Activated T-cell treated with anti-CD3 and anti-CD28 coated beads, Interleukin-2, amount 50 U/mL, for 1 hour (primary cell): ENCODE measurements around the gene LAMA3.

Source experiments
- DNase-seq: peaks from one replicate; pipeline ENCODE4 v3.0.0-alpha.2; 2020

The LAMA3 gene

DNA sequence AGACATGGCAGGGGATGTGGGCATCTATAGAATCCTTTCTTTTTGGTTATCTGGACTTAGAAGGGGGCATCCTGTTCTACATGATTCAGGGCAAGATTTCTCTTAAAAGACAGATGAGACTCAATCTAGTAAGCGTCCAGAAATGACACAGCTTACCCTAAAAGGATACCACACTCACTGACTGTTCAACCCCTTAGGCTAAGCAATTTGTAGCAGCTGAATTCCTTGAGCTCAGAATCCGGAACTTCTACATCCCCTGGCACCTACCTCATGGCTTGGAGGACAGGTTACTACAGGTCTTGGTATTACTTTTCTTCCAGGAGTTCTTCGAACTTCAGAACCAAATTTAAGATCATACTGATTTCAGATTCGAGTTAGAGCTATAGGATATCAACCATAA, 138.4 kb downstream of the LAMA3 start:
- no peak for DNase-seq

DNA sequence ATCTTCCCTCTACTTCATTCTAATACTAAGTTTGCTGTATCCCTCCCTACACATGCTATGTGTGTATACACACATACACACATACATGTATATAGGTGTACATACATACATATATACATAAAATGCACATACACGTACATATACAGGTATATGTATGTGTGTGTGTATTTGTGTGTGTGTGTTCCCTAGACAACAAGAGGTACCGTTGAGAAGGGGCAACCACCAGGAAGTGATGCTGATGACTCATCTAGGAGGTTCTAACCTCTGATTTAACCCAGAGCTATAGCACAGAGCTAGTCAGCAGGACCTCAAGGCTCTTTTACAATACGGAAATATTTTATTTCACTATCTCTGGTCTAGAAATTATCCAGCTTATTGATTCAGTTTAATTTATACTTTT, 139.2 kb downstream of the LAMA3 start:
- no peak for DNase-seq

DNA sequence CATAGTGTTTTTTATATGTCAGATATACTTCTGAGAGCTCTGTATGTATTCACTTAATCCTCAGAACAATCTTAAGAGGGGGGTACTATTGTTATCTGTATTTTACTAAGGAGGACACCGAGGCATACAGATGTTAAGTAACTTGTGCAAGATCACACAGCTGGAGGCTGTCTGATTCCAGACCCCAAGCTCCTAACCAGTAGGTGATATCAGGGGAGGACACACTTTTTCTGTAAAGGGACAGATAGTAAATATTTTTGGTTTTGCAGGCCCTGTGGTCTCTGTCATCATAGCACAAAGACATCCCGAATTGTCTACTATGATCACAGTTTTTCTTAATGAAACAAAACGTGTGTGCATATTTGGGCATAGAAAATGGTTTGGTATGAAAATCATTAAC, 143.7 kb downstream of the LAMA3 start:
- no peak for DNase-seq

DNA sequence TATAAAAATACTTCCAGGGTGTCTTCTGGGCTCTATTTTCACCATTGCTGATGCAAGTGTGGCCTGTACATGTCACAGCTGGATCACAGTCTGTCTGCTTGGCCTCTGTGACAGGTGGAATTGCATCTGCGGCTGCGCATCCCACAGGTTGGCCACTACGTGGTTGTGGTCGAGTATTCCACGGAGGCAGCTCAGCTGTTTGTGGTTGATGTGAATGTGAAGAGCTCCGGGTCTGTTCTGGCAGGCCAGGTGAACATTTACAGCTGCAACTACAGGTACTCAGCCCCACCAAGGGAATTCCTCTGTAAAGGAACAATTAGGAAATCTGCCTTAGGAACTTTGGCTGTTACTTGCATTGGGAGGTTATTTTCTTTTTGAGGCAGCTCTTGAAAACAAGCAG, 144.5 kb downstream of the LAMA3 start:
- DNase-seq: no peak

DNA sequence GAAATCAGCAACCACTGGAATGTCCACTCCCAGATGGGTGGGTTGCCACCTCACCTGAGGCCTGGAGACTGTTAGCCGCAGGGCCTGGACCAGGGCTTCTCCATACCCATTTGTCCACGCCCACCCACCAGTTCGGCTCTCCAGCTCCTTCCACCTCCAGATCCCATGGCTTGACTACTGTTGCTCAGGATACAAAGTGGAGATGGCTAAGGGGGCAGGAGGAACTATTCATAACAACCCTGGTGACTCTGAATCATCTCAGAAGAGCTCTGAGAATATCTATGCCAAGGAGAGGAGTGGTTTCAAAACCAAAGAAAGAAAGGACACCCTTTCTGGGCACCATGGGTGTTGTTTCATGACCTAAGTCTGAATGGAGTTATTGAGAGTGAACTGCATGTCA, 145.8 kb downstream of the LAMA3 start:
- DNase-seq: no peak

DNA sequence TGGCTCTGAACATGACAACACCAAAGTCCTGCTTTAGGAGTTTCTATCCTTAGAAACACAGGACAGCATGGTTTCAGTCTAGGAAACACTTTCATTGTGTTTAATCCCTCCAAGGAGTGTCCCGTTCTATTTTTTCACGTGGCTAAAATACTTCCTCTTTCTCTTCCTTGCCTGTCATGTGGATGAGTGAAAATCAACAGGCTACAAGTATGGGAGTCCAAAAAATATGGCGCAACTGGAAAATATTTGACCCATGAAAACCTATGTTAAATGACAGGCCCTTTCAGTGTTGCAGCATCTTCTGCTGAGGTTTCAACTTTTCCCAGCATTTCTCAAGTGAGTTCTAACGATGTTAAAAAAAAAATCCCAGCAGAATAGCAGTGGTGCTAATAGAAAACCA, 146.3 kb downstream of the LAMA3 start:
- no peak for DNase-seq

DNA sequence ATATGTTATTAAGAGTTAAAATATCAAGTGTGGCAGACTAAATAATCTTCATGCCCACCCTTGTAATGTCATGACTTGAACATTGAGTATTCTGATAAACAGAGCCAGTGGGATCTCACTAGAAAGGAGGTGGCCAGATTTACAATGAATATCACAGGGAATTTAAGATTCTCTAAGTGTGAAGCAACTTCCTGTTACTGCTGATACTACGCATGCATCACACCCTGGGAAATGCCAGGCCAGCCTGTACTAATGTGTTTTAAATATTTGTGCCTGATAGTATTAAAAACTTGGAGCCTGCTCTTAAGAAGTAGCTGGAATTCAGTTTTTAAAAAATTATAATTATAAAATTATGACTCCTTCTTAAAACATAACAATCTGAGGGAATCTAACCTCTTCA, 148.3 kb downstream of the LAMA3 start:
- DNase-seq: no peak

DNA sequence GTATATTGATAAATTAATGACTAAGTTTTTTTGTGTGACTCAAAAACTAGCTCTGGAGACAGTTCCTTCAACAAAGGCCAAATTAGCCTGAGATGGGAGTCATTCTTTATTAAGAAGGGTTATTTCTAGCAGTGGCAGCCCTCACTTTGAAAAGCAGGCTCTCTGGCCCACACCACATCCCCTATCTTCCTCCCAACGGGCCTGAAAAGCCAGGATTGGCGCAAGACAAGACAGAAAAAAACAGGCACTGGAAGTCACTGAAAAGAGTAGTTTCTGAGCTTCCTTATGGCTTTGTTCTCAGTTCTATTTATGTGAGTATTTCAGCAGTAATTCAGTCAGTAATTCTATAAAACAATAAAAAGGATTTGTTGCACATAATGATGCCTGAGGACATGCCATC, 149.0 kb downstream of the LAMA3 start:
- DNase-seq: no peak

DNA sequence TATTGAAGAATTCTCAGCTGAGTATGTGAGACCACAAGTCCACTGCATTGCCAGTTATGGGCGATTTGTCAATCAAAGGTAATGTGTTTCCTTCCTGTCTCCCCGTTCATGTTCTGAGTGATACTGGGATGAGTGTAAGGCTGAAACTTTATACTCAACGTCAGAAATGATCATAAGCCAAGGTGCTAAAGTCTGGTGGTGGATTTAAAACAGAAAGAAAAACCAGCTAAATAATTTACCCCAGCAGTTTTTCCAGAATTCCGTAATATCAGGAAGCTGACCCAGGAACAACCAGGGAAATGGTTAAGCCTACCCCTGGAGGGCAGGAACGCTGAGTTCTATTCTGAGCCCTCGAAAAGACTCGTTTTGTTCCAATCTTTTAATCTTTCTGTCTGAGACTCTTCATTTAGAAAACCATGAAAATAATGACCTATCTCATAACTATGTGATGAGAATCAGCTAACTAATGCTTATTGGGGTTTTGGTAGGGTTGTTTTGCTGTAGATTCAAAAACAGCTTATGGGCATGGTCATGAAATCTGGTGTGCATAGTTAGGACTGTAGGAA, 149.6 kb downstream of the LAMA3 start:
- no peak for DNase-seq

DNA sequence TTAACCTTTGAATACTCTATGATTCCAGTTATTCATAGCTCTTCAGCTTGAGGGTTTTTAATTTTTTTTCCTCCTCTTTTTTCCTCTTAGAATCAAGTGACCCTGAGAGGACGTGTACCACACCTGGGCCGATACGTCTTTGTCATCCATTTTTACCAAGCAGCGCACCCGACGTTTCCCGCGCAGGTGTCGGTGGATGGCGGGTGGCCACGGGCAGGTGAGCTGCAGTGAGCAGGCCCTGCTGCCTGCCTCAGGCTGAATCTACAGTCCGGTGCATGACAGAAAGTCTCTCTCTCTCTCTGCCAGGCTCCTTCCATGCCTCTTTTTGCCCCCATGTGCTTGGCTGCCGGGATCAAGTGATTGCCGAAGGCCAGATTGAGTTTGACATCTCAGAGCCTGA, 153.1 kb downstream of the LAMA3 start:
- DNase-seq: no peak

DNA sequence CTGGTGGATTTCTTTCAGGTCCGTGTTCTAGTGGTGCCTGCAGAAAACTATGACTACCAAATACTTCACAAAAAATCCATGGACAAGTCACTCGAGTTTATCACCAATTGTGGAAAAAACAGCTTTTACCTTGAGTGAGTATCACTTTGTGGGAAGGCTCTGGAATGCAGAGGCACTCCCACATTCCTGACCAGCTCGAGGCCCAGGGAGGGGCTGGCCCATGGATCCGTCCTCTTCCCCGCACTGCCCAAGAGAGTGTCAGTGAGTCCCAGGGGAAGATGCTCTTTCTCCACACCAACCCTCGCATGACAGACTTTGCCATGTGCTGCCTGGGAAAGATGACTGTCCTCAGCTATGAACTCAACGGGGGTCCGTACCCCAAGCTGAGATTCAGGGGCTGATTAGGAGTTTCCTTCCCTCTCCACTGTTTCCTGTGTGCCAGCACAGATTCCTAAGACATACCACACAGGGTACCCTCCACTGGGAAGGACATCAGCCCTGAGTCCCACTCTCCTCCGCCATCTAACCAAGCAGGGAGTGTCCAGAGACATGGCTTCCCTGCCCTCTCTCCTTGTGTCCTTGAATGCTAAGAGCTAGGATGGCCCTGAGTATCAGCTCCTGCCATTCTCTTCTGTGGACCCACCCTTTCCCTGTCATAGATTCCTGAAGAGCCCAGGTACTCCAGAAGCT, 155.9 kb downstream of the LAMA3 start:
- DNase-seq: no peak

DNA sequence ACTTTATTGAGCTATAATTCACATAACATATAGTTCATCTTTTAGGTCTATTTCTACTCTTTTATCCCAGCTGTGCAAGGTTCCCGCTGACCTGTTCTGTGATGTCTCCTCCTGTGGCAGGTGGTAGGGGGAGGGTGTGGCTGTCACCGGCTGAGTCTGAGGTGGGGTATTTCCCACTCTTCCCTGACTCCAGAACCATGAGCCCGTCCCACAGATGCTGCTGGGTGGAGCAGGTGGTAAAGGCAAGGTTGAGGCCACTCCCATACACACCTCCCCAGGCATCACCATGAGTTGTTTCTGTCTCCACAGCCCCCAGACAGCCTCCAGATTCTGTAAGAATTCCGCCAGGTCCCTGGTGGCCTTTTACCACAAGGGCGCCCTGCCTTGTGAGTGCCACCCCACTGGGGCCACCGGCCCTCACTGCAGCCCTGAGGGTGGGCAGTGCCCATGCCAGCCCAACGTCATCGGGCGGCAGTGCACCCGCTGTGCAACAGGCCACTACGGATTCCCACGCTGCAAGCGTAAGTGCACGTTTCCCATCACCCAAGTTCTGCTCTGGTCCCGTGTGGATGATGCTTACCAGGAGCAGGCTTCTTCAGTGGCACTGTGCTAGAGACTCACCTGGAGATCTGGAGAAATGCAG, 156.9 kb downstream of the LAMA3 start:
- no peak for DNase-seq

DNA sequence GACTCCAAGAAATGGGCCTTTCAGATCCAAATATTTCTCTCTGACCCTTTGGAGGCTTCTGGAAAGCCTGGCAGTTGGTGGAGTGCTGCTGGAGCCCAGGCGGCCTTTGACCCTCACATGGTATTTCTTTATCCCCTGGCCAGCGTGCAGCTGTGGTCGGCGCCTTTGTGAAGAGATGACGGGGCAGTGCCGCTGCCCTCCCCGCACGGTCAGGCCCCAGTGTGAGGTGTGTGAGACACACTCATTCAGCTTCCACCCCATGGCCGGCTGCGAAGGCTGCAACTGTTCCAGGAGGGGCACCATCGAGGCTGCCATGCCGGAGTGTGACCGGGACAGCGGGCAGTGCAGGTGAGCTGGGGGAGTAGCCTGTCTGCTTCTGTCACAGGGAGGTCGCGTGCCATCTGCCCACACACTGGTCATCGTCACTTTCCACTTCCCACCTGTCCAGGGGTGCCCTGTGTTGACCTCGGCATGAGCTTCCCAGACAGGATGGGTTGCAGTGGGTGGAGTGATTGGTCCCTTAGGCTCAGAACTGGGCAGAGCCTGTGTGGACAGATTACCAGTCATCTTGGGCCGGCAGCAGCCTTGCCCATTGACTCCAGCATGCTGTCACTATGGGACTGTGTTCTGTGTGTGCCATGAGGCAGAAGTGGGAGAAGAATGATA, 158.2 kb downstream of the LAMA3 start:
- DNase-seq: no peak

DNA sequence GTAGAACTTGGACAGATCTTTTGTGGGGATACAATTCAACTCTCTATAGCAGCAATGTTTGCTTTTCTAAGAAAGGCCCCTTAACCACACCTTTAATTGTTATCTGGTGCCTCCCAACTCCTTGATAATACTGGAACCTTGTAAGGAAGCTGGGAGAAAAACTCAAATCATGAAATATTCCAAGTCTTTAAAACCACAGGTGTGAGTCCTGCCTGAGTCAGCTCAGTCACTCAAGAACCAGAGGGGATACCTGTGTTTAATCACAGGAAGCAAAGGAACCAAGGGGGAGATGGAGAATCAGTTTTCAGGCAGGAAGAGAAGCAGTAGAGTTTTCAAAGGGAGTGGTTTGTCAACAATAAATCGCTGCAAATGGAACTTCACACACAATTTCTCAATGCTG, 159.9 kb downstream of the LAMA3 start:
- no peak for DNase-seq

DNA sequence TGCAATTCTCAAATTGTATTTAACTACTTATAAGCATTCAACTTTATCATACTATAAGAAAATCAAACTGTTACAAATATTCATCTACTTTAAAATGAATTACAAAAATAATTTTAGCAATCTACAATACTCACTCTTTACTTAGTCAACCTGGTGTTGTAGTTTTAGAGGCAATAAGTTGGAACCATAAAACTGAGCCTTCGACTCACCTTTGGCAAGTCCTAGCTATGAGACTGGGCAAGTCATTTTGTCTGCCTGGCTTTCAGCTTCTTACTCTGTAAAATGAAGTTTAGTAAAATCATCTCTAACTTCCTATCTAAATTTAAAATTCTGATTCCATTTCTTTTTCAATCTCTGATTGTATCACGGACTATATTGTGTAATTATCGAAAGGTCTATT, 161.0 kb downstream of the LAMA3 start:
- DNase-seq: no peak

DNA sequence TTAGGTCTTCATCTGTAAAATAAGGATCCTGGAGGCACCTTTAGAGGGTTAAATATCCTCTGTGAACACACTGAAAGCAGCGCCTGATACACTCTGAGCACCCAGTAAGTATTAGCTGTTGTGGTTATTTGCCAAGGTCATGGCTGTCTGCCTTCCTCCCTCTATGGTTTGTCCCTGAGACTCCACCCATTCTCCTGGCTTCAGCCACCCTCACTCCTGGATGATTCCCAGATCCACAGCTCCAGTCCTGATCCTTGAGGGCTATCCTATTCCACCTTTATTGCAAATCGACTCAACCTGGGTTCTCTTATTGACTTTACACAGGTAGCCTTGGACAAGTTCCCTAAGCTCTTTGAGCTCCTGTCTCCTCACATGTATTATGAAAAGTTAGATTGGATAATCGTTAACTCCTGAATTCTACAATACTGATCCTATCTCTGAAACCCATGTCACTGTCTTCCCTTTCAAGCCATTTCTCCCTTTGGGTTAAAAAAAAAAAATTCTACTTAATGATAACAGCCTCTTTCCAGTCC, 162.3 kb downstream of the LAMA3 start:
- no peak for DNase-seq

DNA sequence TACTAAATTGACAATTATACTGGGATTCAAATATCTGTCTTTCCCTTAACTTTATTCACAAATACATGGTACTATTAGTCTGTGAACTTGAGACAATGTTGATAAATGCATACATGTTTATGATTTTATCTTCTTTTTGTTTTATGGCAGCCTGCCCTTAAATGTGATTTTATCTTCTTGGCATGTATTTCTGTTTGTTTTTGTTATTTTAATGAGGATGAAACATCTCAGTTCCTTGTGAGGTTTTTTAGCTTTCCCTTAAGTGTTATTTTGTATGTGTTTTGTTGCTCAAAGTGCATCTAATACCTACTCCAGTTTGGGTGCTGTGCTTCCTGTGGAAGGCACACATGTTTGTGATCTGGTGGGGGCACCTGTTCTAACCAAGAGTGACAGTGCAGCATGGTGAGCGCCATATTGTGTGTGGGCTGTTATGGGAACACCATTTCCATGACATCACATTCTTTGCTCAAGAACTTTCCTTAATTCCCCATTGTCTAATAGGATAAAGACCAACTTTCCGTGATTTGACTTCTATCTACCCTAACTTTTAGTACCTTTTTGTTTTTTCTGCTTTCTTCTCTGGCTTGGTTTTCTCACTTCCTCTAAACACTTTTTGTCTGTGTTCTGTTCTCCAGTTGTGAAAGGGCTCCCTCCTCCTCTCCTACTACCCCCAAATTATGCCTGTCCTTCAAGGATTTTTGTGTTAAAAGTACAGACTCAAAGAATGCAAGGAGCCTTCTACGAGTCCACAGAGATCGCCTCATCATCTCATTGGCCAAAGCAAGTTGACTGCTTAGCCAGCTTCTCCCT, 163.2 kb downstream of the LAMA3 start:
- no peak for DNase-seq

DNA sequence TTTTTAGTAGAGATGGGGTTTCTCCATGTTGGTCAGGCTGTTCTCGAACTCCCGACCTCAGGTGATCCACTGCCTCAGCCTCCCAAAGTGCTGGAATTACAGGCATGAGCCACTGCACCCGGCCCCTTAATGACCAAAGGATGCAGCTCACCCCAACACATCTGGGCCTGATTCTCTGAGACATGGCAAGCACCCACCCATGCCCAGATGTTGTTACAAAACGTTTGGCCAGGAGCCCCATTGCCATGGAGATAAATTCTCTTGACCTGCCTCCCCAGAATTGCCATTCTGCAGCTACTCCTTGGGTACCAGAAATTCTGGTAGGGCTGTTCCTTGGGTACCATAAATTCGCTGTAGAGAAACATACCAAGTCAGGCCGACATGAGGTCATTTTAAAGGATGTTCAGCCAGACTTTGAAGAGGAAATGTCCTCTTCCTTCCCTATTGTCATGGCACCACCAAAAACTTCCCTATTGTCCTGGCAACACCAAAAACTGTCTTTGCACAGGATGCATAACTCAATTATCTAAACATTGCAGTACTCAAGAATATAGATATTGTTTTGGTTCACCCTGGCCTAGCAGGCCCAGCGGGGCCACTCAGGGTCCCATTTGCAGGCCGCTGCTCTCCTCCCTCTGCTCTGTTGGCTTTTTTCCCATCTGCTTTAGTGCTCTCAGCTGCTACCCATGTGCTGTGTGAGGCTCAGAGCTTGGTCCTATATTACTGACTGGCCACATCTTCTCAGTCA, 164.4 kb downstream of the LAMA3 start:
- DNase-seq: no peak

DNA sequence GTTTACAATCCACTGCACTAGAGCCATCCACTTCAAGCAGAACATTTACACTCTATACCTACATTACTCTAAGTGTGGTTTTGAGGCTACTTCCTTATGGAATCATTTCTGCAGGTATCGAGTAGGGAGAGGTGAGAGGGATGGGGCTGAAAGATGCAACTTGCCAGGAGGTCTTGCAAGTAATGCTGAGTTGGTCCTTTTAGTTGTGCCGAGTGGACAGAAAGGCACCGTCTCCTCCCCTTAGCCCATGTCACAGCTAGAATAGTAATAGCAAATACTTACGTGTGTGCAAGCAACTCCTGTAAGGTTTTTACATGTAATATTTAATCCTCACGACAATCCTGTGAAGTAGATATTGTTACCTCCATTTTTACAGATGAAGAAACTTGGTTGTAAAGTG, 166.5 kb downstream of the LAMA3 start:
- DNase-seq: no peak

DNA sequence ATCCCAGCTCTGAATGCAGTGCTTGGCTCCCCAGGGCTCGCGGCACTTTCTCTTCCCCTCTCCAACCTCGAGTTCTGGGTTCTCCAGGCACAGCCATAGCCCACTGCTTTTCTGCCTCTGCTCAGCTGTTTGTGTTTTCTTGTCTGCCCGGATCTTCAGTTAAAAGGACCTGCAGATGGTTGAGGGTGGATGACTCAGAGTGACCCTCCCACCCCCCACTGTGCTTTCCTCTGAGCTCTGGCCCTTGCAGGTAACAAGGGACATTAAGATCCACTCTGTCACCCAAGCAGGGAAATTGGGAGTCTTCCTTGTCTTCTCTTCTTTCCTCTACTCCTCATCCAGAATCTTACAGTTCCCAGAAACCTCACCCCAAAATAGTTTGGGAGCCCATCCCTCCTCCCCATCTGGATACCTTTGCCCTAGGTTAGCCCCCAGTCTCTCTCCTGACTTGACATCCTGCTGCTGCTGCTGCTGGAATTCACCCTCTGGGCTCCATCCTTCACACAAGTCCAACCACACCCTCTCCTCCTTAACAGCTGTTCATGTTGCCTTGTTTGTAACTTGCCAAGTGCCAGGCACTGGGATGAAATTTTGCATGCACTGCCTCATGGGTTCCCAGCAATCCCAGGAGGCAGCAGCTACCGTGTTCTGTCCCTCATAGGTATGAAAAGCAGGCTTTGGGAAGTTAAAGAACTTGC, 167.4 kb downstream of the LAMA3 start:
- DNase-seq: no peak

DNA sequence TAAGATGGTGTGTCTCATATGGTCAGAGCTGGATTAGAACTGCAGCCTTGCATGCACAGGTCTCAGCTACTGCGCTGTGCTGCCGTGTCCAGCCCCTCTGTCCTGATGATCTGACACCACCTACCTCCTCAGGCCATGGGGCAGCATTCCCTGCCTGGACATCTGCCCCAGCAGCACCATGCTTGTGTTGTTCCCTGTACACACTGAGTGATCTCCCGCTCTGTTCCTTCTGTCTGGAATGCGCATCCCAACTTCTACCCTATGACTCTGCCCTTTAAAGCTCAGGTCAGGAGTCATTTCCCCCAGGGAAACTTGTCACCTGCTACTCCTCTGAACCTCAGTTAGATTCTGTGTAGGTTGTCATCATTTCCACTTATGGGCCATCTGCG, 167.9 kb downstream of the LAMA3 start:
- no peak for DNase-seq

DNA sequence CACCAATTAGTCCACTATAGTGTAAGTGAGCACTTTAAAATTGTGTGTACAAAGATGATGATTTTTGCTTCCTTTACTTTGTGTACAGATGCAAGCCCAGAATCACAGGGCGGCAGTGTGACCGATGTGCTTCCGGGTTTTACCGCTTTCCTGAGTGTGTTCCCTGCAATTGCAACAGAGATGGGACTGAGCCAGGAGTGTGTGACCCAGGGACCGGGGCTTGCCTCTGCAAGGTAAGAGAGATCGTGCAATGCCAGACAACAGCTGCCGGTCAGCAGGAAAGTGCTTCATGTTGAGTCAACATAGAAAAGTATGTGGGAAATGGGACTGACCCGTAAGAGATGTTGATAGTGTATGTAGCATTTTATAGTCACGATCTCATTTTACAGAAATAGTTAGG, 168.5 kb downstream of the LAMA3 start:
- no peak for DNase-seq
